ENCODE measurements around the gene NARS2. TPM values are rescaled to one million over a fixed set of nuclear protein-coding genes. Genes with fewer than 3 reads are reported as not detected.

Gene NARS2
- total and polyA plus RNA-seq, 2 donors (not counting 1 experiment from before 2014, with no cell fraction given): 9.7 to 14.6 TPM

GRCh38 chr11:78417888-78418583 is 156.6 kb downstream of the NARS2 start:
- Histone ChIP-seq H4K20me1 (ENCODE audit: control insufficient read depth, insufficient read depth, low read length, poor library complexity, severe bottlenecking) (no peaks in the 10 kb centered on the region), H3K9me3 (ENCODE audit: control extremely low read depth in 1 of 3, control insufficient read depth in 2 of 3, insufficient read depth in 1 of 3, low read length in 2 of 3) (no peaks in the 10 kb centered on the region), H3K4me3 (ENCODE audit: control extremely low read depth in 1 of 5, extremely low read depth in 1 of 5, insufficient read depth in 1 of 5, low read depth in 2 of 5, low read length in 4 of 5) (peak overlapping the region; percentile 71 to 84 (median 77)), H3K27ac (ENCODE audit: low read length in 2 of 2) (peak overlapping the region; percentile 59 to 77), H3K4me2 (replicated peaks; ENCODE audit: low read depth, low read length, poor library complexity, severe bottlenecking) (peak overlapping the region; percentile 90), H3K9ac (ENCODE audit: low read length) (peak overlapping the region; percentile 75), H3K36me3 (replicated peaks in 1 of 2; ENCODE audit: control extremely low read depth in 1 of 2, control insufficient read depth in 1 of 2, extremely low read depth in 1 of 2, insufficient read depth in 2 of 2, low read length in 1 of 2) (no peaks in the 10 kb centered on the region), H2AFZ (ENCODE audit: insufficient read depth, low read depth, low read length, poor library complexity, severe bottlenecking) (peak overlapping the region; percentile 81), H3K27me3 (replicated peaks in 1 of 4; ENCODE audit: control extremely low read depth in 1 of 4, control insufficient read depth in 3 of 4, insufficient read depth in 4 of 4, low read length in 3 of 4) (no peaks in the 10 kb centered on the region), H3K4me1 (ENCODE audit: control insufficient read depth in 2 of 2, insufficient read depth in 2 of 2, low read length in 2 of 2) (peaks cover 39 to 58% of the 10 kb centered on the region in 2 donors), H3K79me2 (ENCODE audit: control insufficient read depth, insufficient read depth, low read length) (peaks cover 3% of the 10 kb centered on the region)
- Mint-ChIP-seq H3K27me3 (no peaks in the 10 kb centered on the region), H3K4me1 (peaks cover 71% of the 10 kb centered on the region), H3K9me3 (ENCODE audit: insufficient read depth) (no peaks in the 10 kb centered on the region), H3K4me3 (peak overlapping the region; percentile 91), H3K27ac (peak overlapping the region; percentile 95)
- TF ChIP-seq EZH2 (IDR thresholded peaks at IDR 0.05; ENCODE audit: borderline replicate concordance, insufficient read depth, low read depth, low read length, poor library complexity, severe bottlenecking): no peak
- TF ChIP-seq CTCF (IDR thresholded peaks at IDR 0.05): no peak
- ATAC-seq (ENCODE audit: low read depth) (peak; percentile 58), DNase-seq (peak; percentile 90)
- ChIA-PET POLR2A (interaction anchor here (0.9 to 3.9 kb wide), 3 partner anchors 11 to 47 kb away, joined by 3 to 48 read pairs (median 4); no protein-coding TSS in a partner anchor), CTCF (interaction anchor here (0.7 to 7.1 kb wide), 17 partner anchors 12 to 278 kb away, joined by 3 to 143 read pairs (median 4); partner anchors contain the start of genes ALG8, KCTD21 and USP35)
- under 1% methylated on average over 63 of the region's 68 CpGs for WGBS (ENCODE audit: insufficient coverage)
- intact Hi-C loops (cut with micrococcal nuclease): loop anchor here (2.0 to 5.0 kb wide), 4 partner anchors 189 to 426 kb away; partner anchors contain the start of genes ALG8, INTS4, KCTD21 and USP35

Data from B cell (primary cell).